Measurements from ENCODE around the gene TMEM186. TPM values are rescaled to one million over a fixed set of nuclear protein-coding genes. Genes with fewer than 3 reads are reported as not detected.
A peak's percentile ranks its signal among the peaks of the same experiment; 100 is the strongest.

Gene TMEM186
- total RNA-seq, 2 experiments from 2014 or later: 1.9 to 3.1 TPM

DNA sequence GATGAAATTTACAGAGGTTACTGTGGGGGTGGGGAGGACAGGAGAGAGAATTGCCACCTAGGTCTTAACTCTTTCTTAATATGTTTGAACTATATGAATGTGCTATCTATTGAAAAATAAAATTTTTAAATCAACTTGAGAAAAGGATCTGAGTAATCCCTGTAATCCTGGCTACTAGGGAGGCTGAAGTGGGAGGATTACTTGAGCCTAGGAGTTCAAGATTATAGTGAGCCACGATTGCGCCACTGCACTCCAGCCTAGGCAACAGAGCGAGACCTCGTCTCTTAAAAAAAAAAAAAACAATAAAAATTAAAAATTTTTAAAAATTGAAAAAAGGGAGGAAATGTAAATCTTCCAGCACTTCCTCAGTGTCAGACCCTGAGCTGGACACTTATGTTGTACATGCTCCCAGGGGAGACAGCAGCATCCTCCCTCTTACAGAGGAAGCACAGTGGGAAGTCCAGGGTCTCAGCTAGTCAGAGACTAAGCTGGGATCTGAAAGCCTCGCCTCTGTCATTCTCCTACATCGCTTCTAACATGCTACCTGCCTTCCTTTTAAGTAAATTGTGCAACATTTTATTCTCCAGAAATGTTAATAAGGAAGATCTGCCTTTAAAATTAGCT, 22.1 kb upstream of the TMEM186 start:
- ChIA-PET CTCF (no interaction called here), POLR2A (interaction anchor here (1.6 kb wide), 1 partner anchor 49 kb away, joined by 6 read pairs; the partner anchor contains the start of gene CARHSP1)
- Mint-ChIP-seq H3K27ac (no peak overlapping the region), H3K9me3 (no peaks in the 10 kb centered on the region), H3K27me3 (no peaks in the 10 kb centered on the region), H3K4me1 (ENCODE audit: low read depth) (peaks cover 21% of the 10 kb centered on the region), H3K4me3 (no peak overlapping the region), H3K36me3 (ENCODE audit: low read depth) (peaks cover 72% of the 10 kb centered on the region)
- DNase-seq (no peak), ATAC-seq (ENCODE audit: poor library complexity) (no peak)
- intact Hi-C loops (cut with DNase I, micrococcal nuclease): loop anchor here in 1 of 2 experiments (5.0 kb wide), 2 partner anchors 48 to 63 kb away; partner anchors contain the start of genes CARHSP1 and LITAFD
- Histone ChIP-seq H3K9me3 (ENCODE audit: control insufficient read depth in 1 of 2, insufficient read depth in 1 of 2, low read length in 2 of 2) (no peaks in the 10 kb centered on the region), H3K27me3 (ENCODE audit: control insufficient read depth in 1 of 2, insufficient read depth in 2 of 2, low read length in 2 of 2) (no peaks in the 10 kb centered on the region), H3K4me3 (ENCODE audit: low read length) (no peak overlapping the region), H3K36me3 (ENCODE audit: insufficient read depth, low read length) (peaks cover 45% of the 10 kb centered on the region), H3K27ac (ENCODE audit: low read depth in 1 of 2, low read length in 2 of 2) (no peak overlapping the region), H3K4me1 (ENCODE audit: insufficient read depth, low read length) (peaks cover 8% of the 10 kb centered on the region)
- TF ChIP-seq, protein P1, sequence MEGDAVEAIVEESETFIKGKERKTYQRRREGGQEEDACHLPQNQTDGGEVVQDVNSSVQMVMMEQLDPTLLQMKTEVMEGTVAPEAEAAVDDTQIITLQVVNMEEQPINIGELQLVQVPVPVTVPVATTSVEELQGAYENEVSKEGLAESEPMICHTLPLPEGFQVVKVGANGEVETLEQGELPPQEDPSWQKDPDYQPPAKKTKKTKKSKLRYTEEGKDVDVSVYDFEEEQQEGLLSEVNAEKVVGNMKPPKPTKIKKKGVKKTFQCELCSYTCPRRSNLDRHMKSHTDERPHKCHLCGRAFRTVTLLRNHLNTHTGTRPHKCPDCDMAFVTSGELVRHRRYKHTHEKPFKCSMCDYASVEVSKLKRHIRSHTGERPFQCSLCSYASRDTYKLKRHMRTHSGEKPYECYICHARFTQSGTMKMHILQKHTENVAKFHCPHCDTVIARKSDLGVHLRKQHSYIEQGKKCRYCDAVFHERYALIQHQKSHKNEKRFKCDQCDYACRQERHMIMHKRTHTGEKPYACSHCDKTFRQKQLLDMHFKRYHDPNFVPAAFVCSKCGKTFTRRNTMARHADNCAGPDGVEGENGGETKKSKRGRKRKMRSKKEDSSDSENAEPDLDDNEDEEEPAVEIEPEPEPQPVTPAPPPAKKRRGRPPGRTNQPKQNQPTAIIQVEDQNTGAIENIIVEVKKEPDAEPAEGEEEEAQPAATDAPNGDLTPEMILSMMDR (IDR thresholded peaks at IDR 0.05): no peak

DNA sequence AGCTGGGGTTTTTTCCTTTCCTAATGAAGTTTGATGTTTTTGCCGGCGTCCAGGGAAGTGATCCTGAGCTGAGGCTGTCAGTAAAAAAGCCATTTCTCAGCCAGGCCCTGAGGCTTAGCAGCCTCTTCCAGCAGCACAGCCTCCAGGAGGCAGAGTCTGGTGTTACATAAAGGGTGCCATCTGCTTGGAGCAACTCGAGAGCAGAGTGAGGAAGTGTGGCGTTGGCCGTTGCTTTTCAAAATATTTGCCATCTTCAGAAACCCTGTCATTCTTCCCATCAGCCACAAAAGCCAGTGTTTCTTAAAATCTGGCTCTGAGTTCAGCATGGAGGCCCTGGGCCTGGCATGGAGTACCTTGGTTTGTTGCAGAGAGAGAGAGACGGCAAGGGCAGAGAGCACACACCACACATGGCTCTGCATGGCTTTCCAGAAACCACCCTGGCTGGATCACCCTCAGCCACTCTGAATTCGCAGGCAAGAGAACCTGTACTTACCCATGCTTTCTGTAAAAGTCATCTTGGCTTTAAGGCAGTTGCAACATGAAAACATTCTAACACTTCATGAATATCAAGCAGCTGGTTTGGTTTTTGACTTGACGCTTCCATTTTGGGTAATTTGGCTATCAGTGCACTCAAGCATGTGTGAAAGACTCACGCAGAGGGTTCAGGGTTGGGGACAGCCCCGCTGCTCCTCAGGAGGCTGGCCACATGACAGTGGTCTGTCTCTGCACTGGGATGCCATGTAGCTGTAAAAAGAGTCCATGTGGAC, 21.2 kb upstream of the TMEM186 start:
- H3K36me3 Mint-ChIP-seq (ENCODE audit: low read depth): peaks cover 74% of the 10 kb centered on the region
- no peaks in the 10 kb centered on the region for H3K9me3 Mint-ChIP-seq
- Histone ChIP-seq H3K4me1 (ENCODE audit: insufficient read depth, low read length) (peaks cover 8% of the 10 kb centered on the region), H3K27me3 (ENCODE audit: control insufficient read depth in 1 of 2, insufficient read depth in 2 of 2, low read length in 2 of 2) (no peaks in the 10 kb centered on the region), H3K36me3 (ENCODE audit: insufficient read depth, low read length) (peaks cover 53% of the 10 kb centered on the region), H3K9me3 (ENCODE audit: control insufficient read depth in 1 of 2, insufficient read depth in 1 of 2, low read length in 2 of 2) (no peaks in the 10 kb centered on the region), H3K27ac (ENCODE audit: low read depth in 1 of 2, low read length in 2 of 2) (no peak overlapping the region), H3K4me3 (ENCODE audit: low read length) (no peak overlapping the region)
- CTCF ChIA-PET: no interaction called here
- no peak overlapping the region for H3K4me3 Mint-ChIP-seq
- ATAC-seq (ENCODE audit: poor library complexity) (no peak), DNase-seq (no peak)
- peaks cover 21% of the 10 kb centered on the region for H3K4me1 Mint-ChIP-seq (ENCODE audit: low read depth)
- POLR2A ChIA-PET: no interaction called here
- TF ChIP-seq, protein P1 (IDR thresholded peaks at IDR 0.05): no peak
- no peak overlapping the region for H3K27ac Mint-ChIP-seq
- H3K27me3 Mint-ChIP-seq: no peaks in the 10 kb centered on the region
- intact Hi-C loops (cut with DNase I, micrococcal nuclease): loop anchor here in 1 of 2 experiments (5.0 kb wide), 2 partner anchors 49 to 64 kb away; partner anchors contain the start of genes CARHSP1 and LITAFD

DNA sequence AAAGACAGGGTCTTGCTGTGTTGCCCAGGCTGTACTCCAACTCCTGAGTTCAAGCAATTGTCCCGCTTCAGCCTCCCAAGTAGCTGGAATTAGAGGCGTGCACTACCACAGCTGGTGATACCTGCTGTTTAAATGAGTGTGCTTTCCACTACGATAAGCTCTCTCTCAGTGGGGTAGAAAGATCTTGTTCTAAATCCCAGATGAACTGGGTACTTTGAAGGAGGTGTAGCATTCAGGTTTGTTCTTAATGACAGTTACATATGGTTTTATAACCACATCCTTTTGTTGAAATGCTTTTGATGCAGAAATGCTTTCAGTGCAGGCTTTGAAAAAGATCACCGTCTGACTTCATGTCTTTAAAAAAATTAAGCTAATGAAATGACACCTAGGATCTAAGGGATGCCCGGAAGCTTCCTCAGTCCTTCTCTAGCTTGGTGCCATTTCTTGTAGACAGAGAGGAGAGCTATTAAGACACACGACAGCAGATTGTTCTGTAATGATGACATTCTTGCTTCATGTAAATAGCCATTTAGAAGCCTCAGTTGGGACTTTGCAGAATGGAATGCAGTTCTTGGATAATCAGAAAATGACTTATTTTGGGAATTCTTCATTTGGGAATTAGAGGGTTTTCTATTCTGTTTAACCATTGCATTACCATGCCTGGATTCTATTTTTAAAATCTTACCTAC, 19.7 kb upstream of the TMEM186 start:
- CTCF ChIA-PET: interaction anchor here (0.8 kb wide), 1 partner anchor 250 kb away, joined by 3 read pairs; no protein-coding TSS in a partner anchor
- POLR2A ChIA-PET: interaction anchor here (1.0 to 1.7 kb wide), 8 partner anchors 11 to 274 kb away, joined by 3 to 14 read pairs (median 4); partner anchors contain the start of genes CARHSP1, HAPSTR1, PMM2 and TMEM186
- no peaks in the 10 kb centered on the region for H3K27me3 ChIP-seq (ENCODE audit: control insufficient read depth in 1 of 2, insufficient read depth in 2 of 2, low read length in 2 of 2)

More for the DNA sequence above, 19.7 kb upstream of the TMEM186 start:
- no peak overlapping the region for H3K4me3 ChIP-seq (ENCODE audit: low read length)
- Mint-ChIP-seq H3K27ac (peak overlapping the region; percentile 9), H3K4me3 (no peak overlapping the region), H3K9me3 (no peaks in the 10 kb centered on the region), H3K36me3 (ENCODE audit: low read depth) (peaks cover 79% of the 10 kb centered on the region), H3K4me1 (ENCODE audit: low read depth) (peaks cover 21% of the 10 kb centered on the region), H3K27me3 (no peaks in the 10 kb centered on the region)
- ATAC-seq (ENCODE audit: poor library complexity): peak; percentile 94
- intact Hi-C loops (cut with DNase I, micrococcal nuclease): loop anchor here in 1 of 2 experiments (5.0 kb wide), 2 partner anchors 50 to 65 kb away; partner anchors contain the start of genes CARHSP1 and LITAFD
- no peak overlapping the region for H3K27ac ChIP-seq (ENCODE audit: low read depth in 1 of 2, low read length in 2 of 2)
- TF ChIP-seq, protein P1 (IDR thresholded peaks at IDR 0.05): no peak
- peak in 3 of 14 experiments; percentile 21 to 62 (median 23) for DNase-seq
- H3K9me3 ChIP-seq (ENCODE audit: control insufficient read depth in 1 of 2, insufficient read depth in 1 of 2, low read length in 2 of 2): no peaks in the 10 kb centered on the region
- H3K4me1 ChIP-seq (ENCODE audit: insufficient read depth, low read length): peaks cover 8% of the 10 kb centered on the region
- H3K36me3 ChIP-seq (ENCODE audit: insufficient read depth, low read length): peaks cover 66% of the 10 kb centered on the region
